ENCODE data around the gene CNTF.

DNA sequence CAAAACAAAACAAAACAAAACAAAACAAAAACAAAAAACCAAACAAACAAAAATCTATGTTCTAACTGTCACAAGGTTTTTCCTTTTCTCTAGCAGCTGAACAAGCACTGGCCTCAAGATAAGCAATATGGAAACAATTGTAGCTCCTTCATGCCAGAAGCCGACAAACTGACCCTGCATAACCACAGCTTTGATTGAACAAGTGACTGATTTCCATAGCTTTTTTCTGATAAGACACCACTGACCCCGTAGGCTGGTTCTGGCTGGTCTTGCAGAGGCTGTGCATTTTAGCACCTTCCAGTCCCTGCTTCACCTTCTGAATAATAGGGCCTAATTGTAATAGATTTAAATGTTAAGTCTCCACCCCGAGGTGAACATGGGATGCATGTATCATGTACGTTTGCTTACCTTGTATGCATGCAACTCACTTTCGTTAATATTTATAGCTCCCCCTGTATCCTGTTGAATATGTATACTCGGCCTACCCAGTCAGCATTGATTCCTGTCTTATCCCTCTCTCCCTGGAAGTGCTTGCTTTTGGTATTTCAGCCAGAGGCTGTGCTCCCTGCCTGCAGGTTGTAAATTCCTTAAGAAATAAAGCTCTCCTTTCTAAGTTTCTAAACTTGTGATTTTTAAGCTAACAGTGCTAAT, 49.6 kb downstream of the CNTF start:
- TF ChIP-seq, protein P1, sequence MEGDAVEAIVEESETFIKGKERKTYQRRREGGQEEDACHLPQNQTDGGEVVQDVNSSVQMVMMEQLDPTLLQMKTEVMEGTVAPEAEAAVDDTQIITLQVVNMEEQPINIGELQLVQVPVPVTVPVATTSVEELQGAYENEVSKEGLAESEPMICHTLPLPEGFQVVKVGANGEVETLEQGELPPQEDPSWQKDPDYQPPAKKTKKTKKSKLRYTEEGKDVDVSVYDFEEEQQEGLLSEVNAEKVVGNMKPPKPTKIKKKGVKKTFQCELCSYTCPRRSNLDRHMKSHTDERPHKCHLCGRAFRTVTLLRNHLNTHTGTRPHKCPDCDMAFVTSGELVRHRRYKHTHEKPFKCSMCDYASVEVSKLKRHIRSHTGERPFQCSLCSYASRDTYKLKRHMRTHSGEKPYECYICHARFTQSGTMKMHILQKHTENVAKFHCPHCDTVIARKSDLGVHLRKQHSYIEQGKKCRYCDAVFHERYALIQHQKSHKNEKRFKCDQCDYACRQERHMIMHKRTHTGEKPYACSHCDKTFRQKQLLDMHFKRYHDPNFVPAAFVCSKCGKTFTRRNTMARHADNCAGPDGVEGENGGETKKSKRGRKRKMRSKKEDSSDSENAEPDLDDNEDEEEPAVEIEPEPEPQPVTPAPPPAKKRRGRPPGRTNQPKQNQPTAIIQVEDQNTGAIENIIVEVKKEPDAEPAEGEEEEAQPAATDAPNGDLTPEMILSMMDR (conservative IDR thresholded peaks at IDR 0.05; ENCODE audit: low read depth, low read length): no peak
- TF ChIP-seq EZH2 (IDR thresholded peaks at IDR 0.05; ENCODE audit: borderline replicate concordance, low read depth, low read length, poor library complexity, severe bottlenecking): no peak

Data from A673 (cell line).